ENCODE results near the gene BPTF.

The BPTF gene

DNA sequence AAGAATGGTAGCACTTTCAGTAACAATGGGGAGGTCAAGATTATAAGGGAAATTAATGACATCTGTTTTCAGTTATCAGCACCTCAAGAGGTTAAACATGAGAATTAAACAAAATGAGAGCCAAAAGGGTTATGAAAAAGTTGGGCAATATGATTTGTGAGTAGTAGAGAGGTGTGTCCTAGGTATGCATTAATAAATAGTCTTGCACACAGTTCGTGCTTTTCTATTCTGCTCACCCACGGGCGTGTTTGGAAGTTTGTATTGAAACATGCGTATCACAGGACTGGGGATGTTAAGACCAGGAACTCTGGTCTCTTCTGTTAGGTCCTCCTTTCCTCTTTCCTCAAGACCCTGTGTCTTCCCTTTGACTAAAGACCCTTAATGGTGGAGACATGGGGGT is 6.0 kb downstream of the BPTF start:
- no peak overlapping the region for H3K4me3 ChIP-seq (ENCODE audit: low read length in 2 of 2)
- no peak overlapping the region for H3K4me2 ChIP-seq (ENCODE audit: insufficient read depth, low read length, poor library complexity, severe bottlenecking)
- no peak overlapping the region for H2AK5ac ChIP-seq (ENCODE audit: low read depth, low read length)
- H3K4me1 ChIP-seq (ENCODE audit: control insufficient read depth in 2 of 2, insufficient read depth in 1 of 2, low read depth in 1 of 2, low read length in 2 of 2) = peaks cover 2 to 3% of the 10 kb centered on the region in 2 donors
- no peak for DNase-seq (ENCODE audit: low spot score)
- H4K8ac ChIP-seq (ENCODE audit: low read depth, low read length) = no peak overlapping the region
- H2BK5ac ChIP-seq (ENCODE audit: low read length) = no peak overlapping the region
- H3K36me3 ChIP-seq (replicated peaks in 1 of 2; ENCODE audit: control insufficient read depth in 2 of 2, insufficient read depth in 2 of 2, low read length in 2 of 2) = peaks cover 0 to 35% of the 10 kb centered on the region in 2 donors
- H3K9ac ChIP-seq (ENCODE audit: low read depth, low read length, poor library complexity) = no peak overlapping the region
- H3K9me3 ChIP-seq (replicated peaks in 1 of 2; ENCODE audit: control insufficient read depth in 2 of 2, insufficient read depth in 1 of 2, low read depth in 1 of 2, low read length in 2 of 2) = peaks cover 0 to 12% of the 10 kb centered on the region in 2 donors
- H2AFZ ChIP-seq (ENCODE audit: low read length) = no peak overlapping the region
- no peaks in the 10 kb centered on the region for H3K27me3 ChIP-seq (ENCODE audit: control insufficient read depth in 3 of 3, insufficient read depth in 3 of 3, low read depth in 1 of 3, low read length in 3 of 3)
- H3K18ac ChIP-seq (ENCODE audit: low read length) = no peak overlapping the region
- H4K91ac ChIP-seq (ENCODE audit: low read depth, low read length, poor library complexity) = no peak overlapping the region
- no CpG with 5 or more reads among the region's 4 CpGs for WGBS, 2 donors (ENCODE audit: extremely low coverage in 2 of 2, insufficient read length in 2 of 2, insufficient replicate concordance in 1 of 2)
- H2BK15ac ChIP-seq (ENCODE audit: low read length) = no peak overlapping the region
- H2BK120ac ChIP-seq (ENCODE audit: low read depth, low read length) = no peak overlapping the region
- H3K23ac ChIP-seq (ENCODE audit: low read depth, low read length, poor library complexity) = no peak overlapping the region
- H3K79me1 ChIP-seq (ENCODE audit: low read depth, low read length) = no peaks in the 10 kb centered on the region
- H2BK12ac ChIP-seq (ENCODE audit: low read length) = no peak overlapping the region
- no peak overlapping the region for H3K14ac ChIP-seq (ENCODE audit: low read length)
- H3K4ac ChIP-seq (ENCODE audit: low read length) = no peak overlapping the region
- no peak overlapping the region for H3K27ac ChIP-seq (replicated peaks; ENCODE audit: low read length)

DNA sequence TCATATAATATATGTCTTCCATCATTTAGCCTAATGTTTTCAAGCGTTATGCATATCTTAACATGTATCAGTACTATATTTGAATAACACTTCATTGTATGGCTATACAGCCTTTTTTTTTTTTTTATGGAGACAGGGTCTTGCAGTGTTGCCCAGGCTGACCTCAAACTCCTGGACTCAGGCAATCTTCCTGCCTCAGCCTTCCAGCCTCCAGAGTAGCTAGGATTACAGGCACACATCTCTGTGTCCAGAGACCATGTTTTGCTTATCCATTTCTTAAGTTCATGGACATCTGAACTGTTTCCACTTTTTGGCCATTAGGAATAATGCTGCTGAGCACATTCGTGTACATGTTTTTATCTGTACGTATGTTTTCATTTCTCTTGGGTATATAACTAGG is 7.8 kb downstream of the BPTF start:
- no peak overlapping the region for H3K23ac ChIP-seq (ENCODE audit: low read depth, low read length, poor library complexity)
- H3K4me2 ChIP-seq (ENCODE audit: insufficient read depth, low read length, poor library complexity, severe bottlenecking) = no peak overlapping the region
- no peak overlapping the region for H3K27ac ChIP-seq (replicated peaks; ENCODE audit: low read length)
- no peak overlapping the region for H3K14ac ChIP-seq (ENCODE audit: low read length)
- no peaks in the 10 kb centered on the region for H3K27me3 ChIP-seq (ENCODE audit: control insufficient read depth in 3 of 3, insufficient read depth in 3 of 3, low read depth in 1 of 3, low read length in 3 of 3)
- no peak overlapping the region for H4K8ac ChIP-seq (ENCODE audit: low read depth, low read length)
- H3K4me3 ChIP-seq (ENCODE audit: low read length in 2 of 2) = no peak overlapping the region
- peaks cover 0 to 12% of the 10 kb centered on the region in 2 donors for H3K9me3 ChIP-seq (replicated peaks in 1 of 2; ENCODE audit: control insufficient read depth in 2 of 2, insufficient read depth in 1 of 2, low read depth in 1 of 2, low read length in 2 of 2)
- no peak overlapping the region for H2BK5ac ChIP-seq (ENCODE audit: low read length)
- no peak overlapping the region for H3K4ac ChIP-seq (ENCODE audit: low read length)
- no peak for DNase-seq (ENCODE audit: low spot score)
- H2AFZ ChIP-seq (ENCODE audit: low read length) = no peak overlapping the region
- peaks cover 2 to 3% of the 10 kb centered on the region in 2 donors for H3K4me1 ChIP-seq (ENCODE audit: control insufficient read depth in 2 of 2, insufficient read depth in 1 of 2, low read depth in 1 of 2, low read length in 2 of 2)
- peaks cover 0 to 29% of the 10 kb centered on the region in 2 donors for H3K36me3 ChIP-seq (replicated peaks in 1 of 2; ENCODE audit: control insufficient read depth in 2 of 2, insufficient read depth in 2 of 2, low read length in 2 of 2)
- H3K79me1 ChIP-seq (ENCODE audit: low read depth, low read length) = no peaks in the 10 kb centered on the region
- no CpG with 5 or more reads among the region's 3 CpGs for WGBS, 2 donors (ENCODE audit: extremely low coverage in 2 of 2, insufficient read length in 2 of 2, insufficient replicate concordance in 1 of 2)
- H2BK12ac ChIP-seq (ENCODE audit: low read length) = no peak overlapping the region
- H3K9ac ChIP-seq (ENCODE audit: low read depth, low read length, poor library complexity) = no peak overlapping the region
- H2AK5ac ChIP-seq (ENCODE audit: low read depth, low read length) = no peak overlapping the region
- no peak overlapping the region for H3K18ac ChIP-seq (ENCODE audit: low read length)
- H2BK120ac ChIP-seq (ENCODE audit: low read depth, low read length) = no peak overlapping the region
- H2BK15ac ChIP-seq (ENCODE audit: low read length) = no peak overlapping the region
- no peak overlapping the region for H4K91ac ChIP-seq (ENCODE audit: low read depth, low read length, poor library complexity)

DNA sequence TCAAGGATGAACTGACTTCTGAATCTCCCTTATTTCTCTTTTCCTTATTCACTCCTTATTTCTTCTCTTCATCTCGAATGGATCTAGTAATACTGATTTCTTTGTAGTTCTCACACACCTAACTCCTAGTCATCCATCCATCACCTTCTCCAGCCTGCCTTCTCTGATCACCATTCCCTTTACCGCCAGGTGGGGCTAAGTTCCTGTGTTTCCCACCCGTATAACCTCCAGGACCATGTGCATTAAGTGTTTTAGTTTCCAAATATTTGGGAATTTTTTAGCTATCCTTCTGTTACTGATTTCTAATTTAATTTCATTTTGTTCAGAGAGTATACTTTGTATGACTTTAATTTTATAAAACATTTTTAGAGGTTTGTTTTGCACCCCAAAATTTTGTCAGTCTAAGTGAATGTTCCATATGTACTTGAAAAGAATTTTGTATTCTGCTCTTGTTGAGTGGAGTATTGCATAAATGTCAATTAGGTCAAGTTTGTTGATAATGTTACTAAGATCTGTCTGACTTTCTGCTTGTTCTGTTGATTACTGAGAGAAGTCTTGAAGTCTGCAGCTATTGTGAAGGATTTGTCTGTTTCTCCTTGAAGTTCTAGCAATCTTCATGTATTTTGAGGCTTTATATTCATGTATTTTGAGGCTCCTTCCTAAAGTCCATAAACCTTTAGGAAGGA is 8.8 kb downstream of the BPTF start:
- Histone ChIP-seq H3K36me3 (replicated peaks in 1 of 2; ENCODE audit: control insufficient read depth in 2 of 2, insufficient read depth in 2 of 2, low read length in 2 of 2) (peaks cover 0 to 22% of the 10 kb centered on the region in 2 donors), H4K91ac (ENCODE audit: low read depth, low read length, poor library complexity) (no peak overlapping the region), H3K9me3 (replicated peaks in 1 of 2; ENCODE audit: control insufficient read depth in 2 of 2, insufficient read depth in 1 of 2, low read depth in 1 of 2, low read length in 2 of 2) (peaks cover 0 to 12% of the 10 kb centered on the region in 2 donors), H2AFZ (ENCODE audit: low read length) (no peak overlapping the region), H3K4me1 (ENCODE audit: control insufficient read depth in 2 of 2, insufficient read depth in 1 of 2, low read depth in 1 of 2, low read length in 2 of 2) (peaks cover 0 to 3% of the 10 kb centered on the region in 2 donors), H2BK5ac (ENCODE audit: low read length) (no peak overlapping the region), H3K23ac (ENCODE audit: low read depth, low read length, poor library complexity) (no peak overlapping the region), H3K4ac (ENCODE audit: low read length) (no peak overlapping the region), H4K8ac (ENCODE audit: low read depth, low read length) (no peak overlapping the region), H3K27ac (replicated peaks; ENCODE audit: low read length) (no peak overlapping the region), H3K79me1 (ENCODE audit: low read depth, low read length) (no peaks in the 10 kb centered on the region), H3K9ac (ENCODE audit: low read depth, low read length, poor library complexity) (no peak overlapping the region), H3K27me3 (ENCODE audit: control insufficient read depth in 3 of 3, insufficient read depth in 3 of 3, low read depth in 1 of 3, low read length in 3 of 3) (no peaks in the 10 kb centered on the region), H2BK12ac (ENCODE audit: low read length) (no peak overlapping the region), H2BK120ac (ENCODE audit: low read depth, low read length) (no peak overlapping the region), H3K4me3 (ENCODE audit: low read length in 2 of 2) (no peak overlapping the region), H3K18ac (ENCODE audit: low read length) (no peak overlapping the region), H2AK5ac (ENCODE audit: low read depth, low read length) (no peak overlapping the region), H3K14ac (ENCODE audit: low read length) (no peak overlapping the region), H2BK15ac (ENCODE audit: low read length) (no peak overlapping the region), H3K4me2 (ENCODE audit: insufficient read depth, low read length, poor library complexity, severe bottlenecking) (no peak overlapping the region)
- no CpG with 5 or more reads among the region's 3 CpGs for WGBS, 2 donors (ENCODE audit: extremely low coverage in 2 of 2, insufficient read length in 2 of 2, insufficient replicate concordance in 1 of 2)
- DNase-seq (ENCODE audit: low spot score) = no peak

DNA sequence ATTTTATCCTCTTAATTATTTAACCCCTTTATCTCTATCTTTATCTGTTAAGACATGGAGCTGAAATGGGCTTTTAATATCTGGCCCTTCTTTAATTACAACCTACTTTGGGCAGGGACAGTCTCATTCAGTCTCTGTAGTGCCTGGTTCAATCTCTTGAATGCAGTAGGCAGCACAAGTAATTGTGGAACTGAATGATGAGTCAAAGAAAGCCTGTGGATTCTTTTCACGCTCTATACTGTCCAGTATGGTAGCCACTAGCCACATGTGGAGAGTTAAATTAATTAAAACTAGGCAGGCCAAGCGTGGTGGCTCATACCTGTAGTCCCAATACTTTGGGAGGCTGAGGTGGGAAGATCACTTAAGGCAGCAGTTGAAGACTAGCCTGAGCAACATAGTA is 9.3 kb downstream of the BPTF start:
- no CpG with 5 or more reads among the region's 2 CpGs for WGBS, 2 donors (ENCODE audit: extremely low coverage in 2 of 2, insufficient read length in 2 of 2, insufficient replicate concordance in 1 of 2)
- peaks cover 0 to 3% of the 10 kb centered on the region in 2 donors for H3K4me1 ChIP-seq (ENCODE audit: control insufficient read depth in 2 of 2, insufficient read depth in 1 of 2, low read depth in 1 of 2, low read length in 2 of 2)
- H3K18ac ChIP-seq (ENCODE audit: low read length) = no peak overlapping the region
- H2BK15ac ChIP-seq (ENCODE audit: low read length) = no peak overlapping the region
- no peak overlapping the region for H2AFZ ChIP-seq (ENCODE audit: low read length)
- H4K91ac ChIP-seq (ENCODE audit: low read depth, low read length, poor library complexity) = no peak overlapping the region
- peaks cover 0 to 22% of the 10 kb centered on the region in 2 donors for H3K36me3 ChIP-seq (replicated peaks in 1 of 2; ENCODE audit: control insufficient read depth in 2 of 2, insufficient read depth in 2 of 2, low read length in 2 of 2)
- no peak overlapping the region for H2BK120ac ChIP-seq (ENCODE audit: low read depth, low read length)
- H2BK5ac ChIP-seq (ENCODE audit: low read length) = no peak overlapping the region
- H3K4me3 ChIP-seq (ENCODE audit: low read length in 2 of 2) = no peak overlapping the region
- H3K14ac ChIP-seq (ENCODE audit: low read length) = no peak overlapping the region
- no peak overlapping the region for H4K8ac ChIP-seq (ENCODE audit: low read depth, low read length)
- no peak overlapping the region for H2AK5ac ChIP-seq (ENCODE audit: low read depth, low read length)
- no peaks in the 10 kb centered on the region for H3K27me3 ChIP-seq (ENCODE audit: control insufficient read depth in 3 of 3, insufficient read depth in 3 of 3, low read depth in 1 of 3, low read length in 3 of 3)
- H2BK12ac ChIP-seq (ENCODE audit: low read length) = no peak overlapping the region
- DNase-seq (ENCODE audit: low spot score) = no peak
- H3K9ac ChIP-seq (ENCODE audit: low read depth, low read length, poor library complexity) = no peak overlapping the region
- no peaks in the 10 kb centered on the region for H3K79me1 ChIP-seq (ENCODE audit: low read depth, low read length)
- H3K27ac ChIP-seq (replicated peaks; ENCODE audit: low read length) = no peak overlapping the region
- no peak overlapping the region for H3K4me2 ChIP-seq (ENCODE audit: insufficient read depth, low read length, poor library complexity, severe bottlenecking)
- H3K9me3 ChIP-seq (replicated peaks in 1 of 2; ENCODE audit: control insufficient read depth in 2 of 2, insufficient read depth in 1 of 2, low read depth in 1 of 2, low read length in 2 of 2) = peaks cover 0 to 12% of the 10 kb centered on the region in 2 donors
- no peak overlapping the region for H3K23ac ChIP-seq (ENCODE audit: low read depth, low read length, poor library complexity)
- H3K4ac ChIP-seq (ENCODE audit: low read length) = no peak overlapping the region

Measured in neuronal stem cell (in vitro differentiated cells).